SKM-1 treated with dmso at 0.1 percent for 144 hours (cell line): ENCODE data around the gene ASXL3.
A peak's percentile ranks its signal among the peaks of the same experiment; 100 is the strongest.

Source experiments
- DNase-seq: peaks from one replicate; lab custom pipeline; 2025; ENCODE audit not compliant: unreplicated experiment; lab: John Stamatoyannopoulos, UW

ASXL3 gene

GRCh38 chr18:33581856-33582255, 3.8 kb downstream of the ASXL3 start:
- no peak for DNase-seq

- no peak for DNase-seq
Measured at GRCh38 chr18:33583901-33584300, 5.9 kb downstream of the ASXL3 start.

GRCh38 chr18:33584548-33585430, 6.8 kb downstream of the ASXL3 start:
- DNase-seq = no peak

GRCh38 chr18:33585431-33585775, 7.4 kb downstream of the ASXL3 start:
- no peak for DNase-seq

- no peak for DNase-seq
Measured at GRCh38 chr18:33588361-33588760, 10.3 kb downstream of the ASXL3 start.

- DNase-seq = no peak
Measured at GRCh38 chr18:33593261-33593660, 15.2 kb downstream of the ASXL3 start.

GRCh38 chr18:33594799-33595198, 16.8 kb downstream of the ASXL3 start:
- no peak for DNase-seq

- DNase-seq = no peak
Measured at GRCh38 chr18:33596178-33596854, 18.3 kb downstream of the ASXL3 start.

- no peak for DNase-seq
Measured at GRCh38 chr18:33600846-33601245, 22.8 kb downstream of the ASXL3 start.

- DNase-seq = no peak
Measured at GRCh38 chr18:33603454-33603853, 25.4 kb downstream of the ASXL3 start.

- peak; percentile 29 for DNase-seq
Measured at GRCh38 chr18:33605250-33605649, 27.2 kb downstream of the ASXL3 start.

- no peak for DNase-seq
Measured at GRCh38 chr18:33606621-33607020, 28.6 kb downstream of the ASXL3 start.

- DNase-seq = no peak
Measured at GRCh38 chr18:33611525-33612135, 33.6 kb downstream of the ASXL3 start.

- no peak for DNase-seq
Measured at GRCh38 chr18:33612632-33613031, 34.6 kb downstream of the ASXL3 start.

GRCh38 chr18:33616556-33616955, 38.5 kb downstream of the ASXL3 start:
- no peak for DNase-seq

GRCh38 chr18:33627114-33627513, 49.1 kb downstream of the ASXL3 start:
- DNase-seq = no peak

- DNase-seq = no peak
Measured at GRCh38 chr18:33630476-33630875, 52.5 kb downstream of the ASXL3 start.

GRCh38 chr18:33641141-33641540, 63.1 kb downstream of the ASXL3 start:
- DNase-seq = no peak

- DNase-seq = no peak
Measured at GRCh38 chr18:33644494-33644893, 66.5 kb downstream of the ASXL3 start.

- no peak for DNase-seq
Measured at GRCh38 chr18:33647365-33647764, 69.3 kb downstream of the ASXL3 start.

- no peak for DNase-seq
Measured at GRCh38 chr18:33652635-33653034, 74.6 kb downstream of the ASXL3 start.

GRCh38 chr18:33653231-33653630, 75.2 kb downstream of the ASXL3 start:
- no peak for DNase-seq
